Activated naive CD8-positive, alpha-beta T cell (primary cell): Measurements from ENCODE around the gene ERICH3.
"Not testable (repeated sequence)": the region's sequence is repeated elsewhere in the genome, so short reads cannot be mapped to it uniquely, and the experiment has no call there.

ENCODE experiments used
- H3K27ac Mint-ChIP-seq: one replicate; pipeline ENCODE4 v1.8.0; 2021; ENCODE audit warnings: mixed read lengths
- H3K27me3 Mint-ChIP-seq: one replicate; pipeline ENCODE4 v1.8.0; 2021; ENCODE audit warnings: mixed read lengths
- H3K36me3 Mint-ChIP-seq: one replicate; pipeline ENCODE4 v1.8.0; 2021; ENCODE audit warnings: mixed read lengths
- H3K4me1 Mint-ChIP-seq: one replicate; pipeline ENCODE4 v1.8.0; 2021; ENCODE audit warnings: low read depth, mixed read lengths
- H3K4me3 Mint-ChIP-seq: one replicate; pipeline ENCODE4 v1.8.0; 2021; ENCODE audit warnings: mild to moderate bottlenecking, mixed read lengths
- H3K9me3 Mint-ChIP-seq: one replicate; pipeline ENCODE4 v1.8.0; 2021; ENCODE audit warnings: low read depth, mixed read lengths

The ERICH3 gene

DNA sequence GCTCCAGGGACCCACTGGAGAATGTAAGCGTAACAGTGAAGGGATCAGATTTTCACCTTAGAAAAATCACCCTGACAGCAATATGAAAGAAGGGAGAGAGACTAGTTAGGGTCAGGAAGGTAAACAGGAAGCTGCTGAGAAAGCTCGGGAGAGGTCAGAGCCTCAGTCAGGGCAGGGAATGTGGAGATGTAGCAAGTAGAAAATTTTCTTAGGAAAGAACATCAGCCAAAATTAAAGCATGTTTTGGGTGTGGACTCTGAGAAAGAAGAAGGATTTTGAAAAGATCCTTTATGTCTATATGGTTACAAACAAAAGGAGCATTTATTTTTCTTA, 16.7 kb upstream of the ERICH3 start:
- no peaks in the 10 kb centered on the region for H3K9me3 Mint-ChIP-seq
- H3K27me3 Mint-ChIP-seq = no peaks in the 10 kb centered on the region
- H3K27ac Mint-ChIP-seq = no peak overlapping the region
- H3K4me1 Mint-ChIP-seq = no peaks in the 10 kb centered on the region
- H3K4me3 Mint-ChIP-seq = no peak overlapping the region
- H3K36me3 Mint-ChIP-seq = no peaks in the 10 kb centered on the region

DNA sequence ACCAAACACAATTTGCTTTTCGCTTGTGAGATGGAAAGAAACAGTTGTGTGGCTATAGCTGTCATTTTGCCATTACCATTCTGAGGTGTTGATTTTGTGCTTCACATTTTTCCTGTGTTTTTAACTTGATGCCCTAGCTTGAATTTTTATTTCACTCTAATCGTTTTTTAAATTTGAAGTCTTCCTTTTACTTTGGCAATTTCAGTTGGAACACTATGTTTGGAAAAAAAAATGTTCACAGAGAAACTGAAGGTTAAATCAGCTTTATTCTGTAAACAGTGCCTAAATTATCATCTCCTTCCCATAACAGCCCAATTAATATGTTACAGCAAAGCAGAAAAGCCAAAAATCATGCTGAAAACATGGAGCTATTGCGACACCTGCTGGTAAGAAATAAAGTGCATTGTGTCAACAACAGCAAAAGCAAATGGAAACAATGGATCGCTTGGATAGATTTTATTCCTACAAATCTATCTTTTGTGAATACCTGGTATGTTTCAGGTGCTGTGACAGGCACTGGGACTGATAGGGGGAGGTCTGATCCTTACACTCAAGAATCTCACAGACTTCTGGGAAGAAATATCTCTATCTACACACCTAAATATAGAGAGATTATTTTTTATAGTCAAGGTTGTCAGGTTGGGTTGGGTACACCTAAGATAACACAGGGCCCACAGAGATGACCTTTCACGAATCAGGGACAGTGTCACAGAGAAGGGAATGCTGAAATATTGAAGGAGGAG, 16.2 kb upstream of the ERICH3 start:
- Mint-ChIP-seq H3K27ac (no peak overlapping the region), H3K36me3 (no peaks in the 10 kb centered on the region), H3K4me3 (no peak overlapping the region), H3K4me1 (no peaks in the 10 kb centered on the region), H3K9me3 (no peaks in the 10 kb centered on the region), H3K27me3 (peaks cover 2% of the 10 kb centered on the region)

DNA sequence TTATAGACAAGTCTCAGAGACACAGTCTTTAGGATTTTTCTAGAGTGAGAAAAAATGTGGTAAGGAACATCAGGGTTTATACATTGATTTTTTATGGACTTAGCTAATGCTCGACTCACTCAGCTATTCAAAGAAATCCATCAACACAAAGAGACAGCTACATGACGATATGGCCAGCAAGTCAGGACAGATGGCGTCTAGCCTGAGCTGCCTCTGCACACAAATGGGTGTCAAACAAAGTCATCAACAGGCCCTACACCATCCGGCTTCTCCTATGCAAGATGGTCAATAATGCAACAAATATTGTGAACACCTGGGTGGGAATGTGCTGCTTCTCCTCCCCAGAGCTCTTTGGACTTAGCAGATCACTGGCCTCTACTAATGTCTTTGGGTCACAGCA, 13.3 kb upstream of the ERICH3 start:
- Mint-ChIP-seq H3K4me3 (no peak overlapping the region), H3K27ac (no peak overlapping the region), H3K9me3 (no peaks in the 10 kb centered on the region), H3K27me3 (peaks cover 8% of the 10 kb centered on the region), H3K4me1 (no peaks in the 10 kb centered on the region), H3K36me3 (no peaks in the 10 kb centered on the region)

DNA sequence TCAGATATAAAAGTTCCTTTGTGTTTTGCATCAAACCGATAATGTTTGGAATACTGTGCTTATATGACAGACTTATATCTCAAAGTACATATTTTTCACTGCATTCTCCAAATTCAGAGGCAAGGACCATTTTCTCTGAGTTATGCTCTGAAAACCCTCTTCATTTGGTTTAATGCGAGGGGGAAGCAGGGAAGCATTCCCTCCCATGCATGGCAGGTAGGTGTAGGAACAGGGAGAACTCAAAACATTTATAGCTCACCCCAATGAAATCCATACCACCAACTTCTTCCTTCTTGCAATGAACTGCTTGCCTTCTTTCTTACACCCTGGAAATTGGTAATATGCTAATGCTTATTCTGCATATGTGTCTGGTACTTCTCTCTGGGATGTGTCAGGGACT, 10.7 kb upstream of the ERICH3 start:
- peaks cover 10% of the 10 kb centered on the region for H3K27me3 Mint-ChIP-seq
- no peaks in the 10 kb centered on the region for H3K4me1 Mint-ChIP-seq
- no peaks in the 10 kb centered on the region for H3K36me3 Mint-ChIP-seq
- no peak overlapping the region for H3K4me3 Mint-ChIP-seq
- H3K9me3 Mint-ChIP-seq = no peaks in the 10 kb centered on the region
- H3K27ac Mint-ChIP-seq = no peak overlapping the region

DNA sequence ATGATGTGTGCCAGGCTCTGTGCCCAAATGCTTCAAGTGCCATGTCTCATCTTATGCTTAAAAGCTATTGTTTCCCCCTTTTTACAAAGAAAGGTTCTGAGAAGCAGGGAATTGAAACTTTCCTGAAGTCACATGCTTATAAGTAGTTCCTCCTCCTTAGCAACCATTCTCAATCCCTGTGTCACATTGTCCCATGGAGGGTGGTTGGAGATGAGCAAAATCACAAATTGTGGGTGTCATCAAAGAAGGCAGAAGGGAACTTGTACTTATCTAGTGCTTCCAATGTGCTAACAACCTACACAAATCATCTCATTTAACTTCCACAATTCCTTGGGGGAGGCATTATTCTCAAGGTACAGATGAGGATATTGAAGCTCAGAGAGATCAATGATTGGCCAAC, 10.1 kb upstream of the ERICH3 start:
- Mint-ChIP-seq H3K27ac (no peak overlapping the region), H3K4me1 (no peaks in the 10 kb centered on the region), H3K36me3 (no peaks in the 10 kb centered on the region), H3K4me3 (no peak overlapping the region), H3K9me3 (no peaks in the 10 kb centered on the region), H3K27me3 (peaks cover 10% of the 10 kb centered on the region)

DNA sequence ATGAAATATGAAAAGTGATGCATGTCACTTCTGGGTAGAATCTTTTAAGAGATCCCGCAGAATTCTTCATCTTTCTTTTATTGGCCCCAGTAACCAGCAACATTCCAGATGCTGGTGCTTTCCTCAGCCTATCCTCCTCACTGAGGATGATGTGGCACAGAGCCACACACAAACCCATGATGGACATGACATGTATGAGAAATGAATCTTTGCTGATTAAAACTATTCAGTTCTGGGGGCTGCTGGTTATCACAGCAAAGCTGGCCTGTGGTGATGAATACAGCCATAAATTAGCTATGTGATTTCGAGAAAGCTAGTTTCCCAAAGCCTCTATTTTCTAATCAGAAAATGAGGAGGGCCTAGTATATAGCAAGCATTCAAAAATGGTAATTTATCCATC, 8.3 kb upstream of the ERICH3 start:
- Mint-ChIP-seq H3K27me3 (peaks cover 14% of the 10 kb centered on the region), H3K4me3 (no peak overlapping the region), H3K36me3 (no peaks in the 10 kb centered on the region), H3K27ac (no peak overlapping the region), H3K4me1 (no peaks in the 10 kb centered on the region), H3K9me3 (no peaks in the 10 kb centered on the region)

DNA sequence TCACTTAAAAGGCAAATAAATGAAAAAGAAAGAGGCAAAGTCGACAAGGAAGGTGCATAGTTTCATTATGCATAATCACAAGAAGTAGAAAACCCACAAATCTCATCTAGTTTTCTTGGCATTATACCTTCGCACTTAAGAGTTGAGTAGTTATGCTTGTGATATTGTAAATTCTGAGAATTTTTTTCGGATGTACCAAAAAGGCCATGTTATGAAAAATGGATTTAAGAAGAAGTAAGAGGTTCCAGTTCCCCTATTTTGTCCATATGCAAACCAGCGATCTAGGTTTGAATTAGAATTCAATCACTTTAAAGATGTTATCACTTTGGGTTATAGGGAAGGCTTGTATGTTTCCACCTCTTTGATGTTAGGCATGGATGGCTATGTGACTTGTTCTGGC, 7.9 kb upstream of the ERICH3 start:
- Mint-ChIP-seq H3K27me3 (peaks cover 14% of the 10 kb centered on the region), H3K36me3 (no peaks in the 10 kb centered on the region), H3K27ac (no peak overlapping the region), H3K4me3 (no peak overlapping the region), H3K9me3 (no peaks in the 10 kb centered on the region), H3K4me1 (no peaks in the 10 kb centered on the region)

DNA sequence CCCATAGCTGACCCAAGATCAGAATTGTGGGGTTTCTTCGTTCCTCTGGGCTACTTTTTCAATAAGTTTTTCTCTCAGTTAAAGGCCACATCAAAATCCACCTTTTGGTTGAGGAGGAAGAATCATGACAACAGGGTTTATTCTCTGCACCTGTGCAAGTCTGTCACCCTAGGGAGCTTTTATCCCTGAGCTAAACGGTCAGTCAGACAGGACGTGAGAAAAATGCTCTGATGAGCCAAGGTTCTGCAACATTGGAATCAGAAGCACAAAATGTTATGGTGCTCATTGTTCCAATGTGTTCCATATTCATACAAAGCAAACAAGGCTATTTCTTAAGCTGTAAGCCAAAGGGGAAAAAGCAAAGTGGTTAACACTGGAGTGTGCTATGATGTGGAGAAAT, 7.4 kb upstream of the ERICH3 start:
- Mint-ChIP-seq H3K27ac (no peak overlapping the region), H3K4me1 (no peaks in the 10 kb centered on the region), H3K27me3 (peaks cover 16% of the 10 kb centered on the region), H3K4me3 (no peak overlapping the region), H3K36me3 (no peaks in the 10 kb centered on the region), H3K9me3 (no peaks in the 10 kb centered on the region)

DNA sequence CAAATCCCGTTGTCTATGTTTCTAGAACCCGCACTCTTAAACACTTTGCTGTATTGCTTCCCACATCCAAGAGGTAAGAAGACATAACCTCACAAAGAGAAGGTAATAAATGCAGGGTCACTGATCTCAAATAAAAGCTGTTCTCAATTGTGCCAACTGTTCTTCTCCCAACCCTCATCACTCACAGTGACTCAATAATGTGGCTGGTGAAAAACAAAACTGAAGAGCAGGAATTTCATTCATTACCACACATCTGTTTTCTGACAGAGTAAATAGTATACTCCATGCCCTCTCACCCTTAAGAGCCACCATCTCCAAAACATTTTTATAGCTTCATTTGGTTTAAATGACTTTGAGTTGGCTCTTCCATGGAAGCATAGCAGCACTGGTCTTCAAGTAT, 6.2 kb upstream of the ERICH3 start:
- Mint-ChIP-seq H3K4me1 (no peaks in the 10 kb centered on the region), H3K36me3 (no peaks in the 10 kb centered on the region), H3K27me3 (peaks cover 18% of the 10 kb centered on the region), H3K4me3 (no peak overlapping the region), H3K9me3 (no peaks in the 10 kb centered on the region), H3K27ac (no peak overlapping the region)

DNA sequence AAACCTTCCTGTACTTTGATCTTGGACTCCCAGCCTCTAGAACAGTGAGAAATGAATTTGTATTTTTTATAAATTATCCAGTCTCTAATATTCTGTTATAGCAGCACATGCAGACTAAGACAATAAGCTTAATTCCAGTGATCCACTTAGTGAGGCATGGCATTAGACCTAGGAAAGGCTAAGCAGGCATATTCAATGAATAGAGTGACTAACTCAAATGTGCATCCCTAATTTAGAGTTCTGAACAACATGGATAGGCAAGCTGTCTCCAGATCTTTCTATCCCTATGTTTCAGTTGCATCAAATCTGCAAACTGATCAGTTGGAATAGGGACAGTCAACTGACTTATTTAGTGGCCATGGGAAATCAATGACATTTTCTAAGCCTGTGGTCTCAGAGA, 4.3 kb upstream of the ERICH3 start:
- H3K9me3 Mint-ChIP-seq = no peaks in the 10 kb centered on the region
- H3K4me1 Mint-ChIP-seq = no peaks in the 10 kb centered on the region
- H3K36me3 Mint-ChIP-seq = no peaks in the 10 kb centered on the region
- H3K27ac Mint-ChIP-seq = no peak overlapping the region
- H3K4me3 Mint-ChIP-seq = no peak overlapping the region
- peaks cover 24% of the 10 kb centered on the region for H3K27me3 Mint-ChIP-seq

DNA sequence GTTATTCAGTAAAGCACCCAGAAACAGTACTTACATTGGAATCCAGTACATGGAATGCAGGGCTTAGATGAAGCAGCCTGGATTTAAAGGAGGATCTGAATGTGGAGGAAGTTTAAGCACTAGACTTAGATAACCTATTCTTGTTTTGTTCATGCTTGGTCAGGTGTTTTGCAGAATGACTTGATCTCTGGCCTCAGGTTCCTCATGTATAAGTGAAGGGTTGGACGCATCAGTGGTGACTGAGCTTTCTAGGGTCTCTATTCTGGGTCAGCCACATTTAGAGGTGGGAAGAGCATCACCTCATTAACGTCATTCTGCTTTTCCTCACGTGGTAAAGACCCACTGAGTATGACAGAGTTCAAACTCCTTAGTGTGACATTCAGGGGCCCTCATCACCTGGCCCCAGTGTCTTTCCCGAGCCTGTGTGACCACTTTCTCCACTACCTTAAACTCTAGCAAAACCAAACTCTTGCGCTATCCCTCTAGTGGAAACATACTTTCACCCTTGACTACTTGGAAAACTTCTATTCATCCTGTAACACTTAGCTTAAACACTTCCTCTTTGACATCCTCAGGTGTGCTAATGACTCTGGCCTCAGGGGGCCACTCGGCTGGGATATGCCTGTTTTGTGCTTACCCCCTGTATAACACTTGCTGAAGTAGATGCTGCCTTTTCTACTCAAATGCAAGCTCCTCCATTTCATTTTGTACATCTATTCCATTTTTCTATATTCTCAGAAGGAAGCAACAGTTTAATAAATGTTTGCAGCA, 871 bp upstream of the ERICH3 start:
- Mint-ChIP-seq H3K27me3 (peaks cover 25% of the 10 kb centered on the region), H3K27ac (no peak overlapping the region), H3K36me3 (no peaks in the 10 kb centered on the region), H3K9me3 (no peaks in the 10 kb centered on the region), H3K4me3 (no peak overlapping the region), H3K4me1 (no peaks in the 10 kb centered on the region)

DNA sequence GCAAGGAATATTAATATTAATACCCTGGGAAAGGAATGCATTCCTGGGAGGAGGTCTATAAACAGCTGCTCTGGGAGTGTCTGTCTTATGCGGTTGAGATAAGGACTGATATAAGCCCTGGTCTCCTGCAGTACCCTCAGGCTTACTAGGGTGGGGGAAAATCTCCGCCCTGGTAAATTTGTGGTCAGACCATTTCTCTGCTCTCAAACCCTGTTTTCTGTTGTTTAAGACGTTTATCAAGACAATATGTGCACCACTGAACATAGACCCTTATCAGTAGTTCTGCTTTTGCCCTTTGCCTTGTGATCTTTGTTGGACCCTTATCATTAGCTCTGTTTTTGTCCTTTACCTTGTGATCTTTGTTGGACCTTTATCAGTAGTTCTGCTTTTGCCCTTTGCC, 2.7 kb downstream of the ERICH3 start:
- not testable (repeated sequence) for H3K36me3 Mint-ChIP-seq, H3K27ac Mint-ChIP-seq, H3K4me3 Mint-ChIP-seq, H3K4me1 Mint-ChIP-seq, H3K9me3 Mint-ChIP-seq
- peaks cover 25% of the 10 kb centered on the region for H3K27me3 Mint-ChIP-seq

DNA sequence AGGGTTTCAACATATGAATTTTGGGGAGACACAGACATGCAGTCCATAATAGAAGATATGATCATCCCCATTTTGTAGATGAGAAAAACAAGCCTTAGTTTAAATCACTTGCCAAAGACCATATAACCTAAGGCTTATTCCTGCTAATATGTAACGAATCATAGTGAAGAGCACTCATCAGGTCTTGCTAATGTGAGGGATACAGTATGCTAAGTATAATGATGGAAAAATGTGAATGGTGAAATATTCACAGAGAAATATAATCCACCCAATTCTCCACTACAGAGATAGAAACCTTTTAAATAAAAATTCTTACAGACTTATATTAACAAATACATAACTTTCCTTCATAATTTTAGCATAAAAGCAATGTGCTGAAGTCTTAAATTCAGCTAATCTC, 18.9 kb downstream of the ERICH3 start:
- no peak overlapping the region for H3K27ac Mint-ChIP-seq
- H3K36me3 Mint-ChIP-seq = no peaks in the 10 kb centered on the region
- H3K4me1 Mint-ChIP-seq = no peaks in the 10 kb centered on the region
- no peak overlapping the region for H3K4me3 Mint-ChIP-seq
- peaks cover 8% of the 10 kb centered on the region for H3K27me3 Mint-ChIP-seq
- peaks cover 3% of the 10 kb centered on the region for H3K9me3 Mint-ChIP-seq

DNA sequence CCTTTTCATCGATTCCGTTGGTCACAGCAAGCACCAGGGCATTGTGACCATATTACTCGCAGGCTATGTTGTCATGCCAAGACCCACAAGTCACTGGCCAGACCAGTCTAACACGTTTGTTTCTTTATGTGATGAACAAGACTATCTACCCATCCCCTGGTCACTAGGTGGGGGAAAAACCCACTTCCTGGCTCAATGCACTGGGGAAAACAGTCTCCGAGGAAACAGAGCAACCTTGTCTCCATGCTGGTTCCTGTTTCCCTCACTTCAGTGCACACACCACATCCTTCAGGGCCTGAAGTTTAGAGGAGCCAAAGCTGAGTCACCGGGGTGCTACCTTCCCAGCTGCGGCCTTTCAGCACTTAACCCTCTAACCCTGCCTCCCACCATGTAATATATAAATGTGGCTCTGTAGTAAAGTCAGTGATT, 20.9 kb downstream of the ERICH3 start:
- H3K9me3 Mint-ChIP-seq = no peaks in the 10 kb centered on the region

DNA sequence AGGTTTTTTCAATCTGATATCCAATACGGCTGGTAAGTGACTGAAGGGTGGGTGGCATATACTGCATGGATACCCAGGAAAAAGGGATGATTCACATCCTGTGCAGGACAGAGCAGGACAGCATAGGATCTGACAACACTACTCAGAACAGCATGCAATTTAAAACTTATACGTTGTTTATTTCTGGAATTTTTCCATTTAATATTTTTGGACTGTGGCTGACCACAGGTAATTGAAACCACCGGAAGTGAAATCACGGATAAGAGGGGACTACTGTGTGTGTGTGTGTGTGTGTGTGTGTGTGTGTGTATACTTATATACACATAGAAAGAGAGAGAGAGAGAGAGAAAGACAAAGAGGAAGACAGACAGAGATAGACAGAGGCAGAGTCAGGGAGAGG, 23.0 kb downstream of the ERICH3 start:
- no peak overlapping the region for H3K27ac Mint-ChIP-seq

More for the DNA sequence above, 20.9 kb downstream of the ERICH3 start:
- Mint-ChIP-seq H3K4me3 (no peak overlapping the region), H3K27ac (no peak overlapping the region), H3K27me3 (peaks cover 8% of the 10 kb centered on the region), H3K36me3 (no peaks in the 10 kb centered on the region), H3K4me1 (no peaks in the 10 kb centered on the region)

DNA sequence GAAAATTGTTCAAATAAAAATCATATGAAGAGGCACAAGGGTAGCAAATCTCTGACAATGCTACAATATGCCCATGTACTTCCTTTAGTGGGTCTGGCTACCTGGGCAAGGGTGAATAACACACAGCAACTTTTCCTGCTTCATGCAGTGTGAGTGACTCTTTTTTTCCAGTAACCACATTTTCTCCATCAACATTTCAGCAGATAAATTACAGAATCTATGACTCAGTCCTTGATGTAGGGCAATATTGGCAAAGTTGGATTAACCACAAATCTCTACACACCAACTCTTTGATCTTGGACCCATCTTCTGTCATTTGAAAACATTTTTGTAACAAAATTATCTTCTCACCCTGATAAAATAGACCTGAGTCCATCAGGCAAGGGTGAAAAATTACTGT, 31.7 kb downstream of the ERICH3 start:
- Mint-ChIP-seq H3K4me3 (no peak overlapping the region), H3K27ac (no peak overlapping the region), H3K4me1 (no peaks in the 10 kb centered on the region), H3K36me3 (no peaks in the 10 kb centered on the region), H3K27me3 (peaks cover 3% of the 10 kb centered on the region), H3K9me3 (no peaks in the 10 kb centered on the region)

More for the DNA sequence above, 23.0 kb downstream of the ERICH3 start:
- Mint-ChIP-seq H3K27me3 (peaks cover 3% of the 10 kb centered on the region), H3K9me3 (no peaks in the 10 kb centered on the region), H3K4me1 (no peaks in the 10 kb centered on the region), H3K4me3 (no peak overlapping the region), H3K36me3 (no peaks in the 10 kb centered on the region)
